ENCODE data around the gene NME9.

The NME9 gene

DNA sequence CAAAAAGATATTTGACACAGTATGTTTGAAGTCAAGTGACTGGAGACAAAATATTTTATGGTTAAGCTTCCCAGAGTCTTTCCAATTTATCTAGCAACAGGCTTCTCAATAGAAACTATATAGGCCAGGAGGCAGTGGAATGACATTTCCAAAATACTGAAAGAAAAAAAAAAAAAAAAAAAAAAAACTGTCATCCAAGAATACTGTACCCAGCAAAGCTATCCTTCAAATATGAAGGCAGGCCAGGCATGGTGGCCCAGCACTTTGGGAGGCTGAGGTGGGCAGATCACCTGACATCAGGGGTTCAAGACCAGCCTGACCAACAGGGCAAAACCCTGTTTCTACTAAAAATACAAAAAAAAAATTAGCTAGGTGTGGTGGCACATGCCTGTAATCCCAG, 20.9 kb downstream of the NME9 start:
- no peak overlapping the region for H3K4me3 ChIP-seq (ENCODE audit: low read depth, low read length)
- DNase-seq (ENCODE audit: low read depth): no peak
- TF ChIP-seq MYC (IDR thresholded peaks at IDR 0.05; ENCODE audit: low read depth, low read length) (no peak), POLR2A (IDR thresholded peaks at IDR 0.05; ENCODE audit: extremely low read depth, insufficient read length) (no peak)
- TF ChIP-seq, protein P1, sequence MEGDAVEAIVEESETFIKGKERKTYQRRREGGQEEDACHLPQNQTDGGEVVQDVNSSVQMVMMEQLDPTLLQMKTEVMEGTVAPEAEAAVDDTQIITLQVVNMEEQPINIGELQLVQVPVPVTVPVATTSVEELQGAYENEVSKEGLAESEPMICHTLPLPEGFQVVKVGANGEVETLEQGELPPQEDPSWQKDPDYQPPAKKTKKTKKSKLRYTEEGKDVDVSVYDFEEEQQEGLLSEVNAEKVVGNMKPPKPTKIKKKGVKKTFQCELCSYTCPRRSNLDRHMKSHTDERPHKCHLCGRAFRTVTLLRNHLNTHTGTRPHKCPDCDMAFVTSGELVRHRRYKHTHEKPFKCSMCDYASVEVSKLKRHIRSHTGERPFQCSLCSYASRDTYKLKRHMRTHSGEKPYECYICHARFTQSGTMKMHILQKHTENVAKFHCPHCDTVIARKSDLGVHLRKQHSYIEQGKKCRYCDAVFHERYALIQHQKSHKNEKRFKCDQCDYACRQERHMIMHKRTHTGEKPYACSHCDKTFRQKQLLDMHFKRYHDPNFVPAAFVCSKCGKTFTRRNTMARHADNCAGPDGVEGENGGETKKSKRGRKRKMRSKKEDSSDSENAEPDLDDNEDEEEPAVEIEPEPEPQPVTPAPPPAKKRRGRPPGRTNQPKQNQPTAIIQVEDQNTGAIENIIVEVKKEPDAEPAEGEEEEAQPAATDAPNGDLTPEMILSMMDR (IDR thresholded peaks at IDR 0.05; ENCODE audit: low read depth, low read length): no peak

DNA sequence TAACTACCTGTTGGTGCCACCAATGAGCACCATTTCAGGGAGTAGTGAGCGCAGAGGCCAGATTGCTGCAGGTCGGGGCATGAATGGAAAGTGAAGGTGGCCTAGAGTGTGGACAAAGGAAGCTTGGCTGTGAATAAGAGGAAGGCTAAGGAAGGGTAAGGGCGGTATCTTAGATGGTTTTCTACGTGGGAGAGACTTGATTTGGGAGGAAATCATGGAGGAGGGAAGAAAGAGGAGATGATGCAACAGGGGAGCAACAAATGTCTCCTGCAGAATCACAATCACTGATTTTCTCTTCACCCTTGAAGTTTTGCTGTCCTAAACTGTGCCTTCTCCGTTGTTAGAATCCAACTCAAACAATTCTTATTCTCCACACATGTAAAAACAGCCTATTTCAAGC, 21.8 kb downstream of the NME9 start:
- TF ChIP-seq, protein P2, sequence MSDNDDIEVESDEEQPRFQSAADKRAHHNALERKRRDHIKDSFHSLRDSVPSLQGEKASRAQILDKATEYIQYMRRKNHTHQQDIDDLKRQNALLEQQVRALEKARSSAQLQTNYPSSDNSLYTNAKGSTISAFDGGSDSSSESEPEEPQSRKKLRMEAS (IDR thresholded peaks at IDR 0.05; ENCODE audit: low read depth, low read length): no peak
- no peak for TF ChIP-seq MYC (IDR thresholded peaks at IDR 0.05; ENCODE audit: low read depth, low read length)
- TF ChIP-seq POLR2A (IDR thresholded peaks at IDR 0.05; ENCODE audit: extremely low read depth, insufficient read length): no peak
- TF ChIP-seq, protein P1 (IDR thresholded peaks at IDR 0.05; ENCODE audit: low read depth, low read length): no peak
- no peak for DNase-seq (ENCODE audit: low read depth)
- H3K4me3 ChIP-seq (ENCODE audit: low read depth, low read length): no peak overlapping the region

DNA sequence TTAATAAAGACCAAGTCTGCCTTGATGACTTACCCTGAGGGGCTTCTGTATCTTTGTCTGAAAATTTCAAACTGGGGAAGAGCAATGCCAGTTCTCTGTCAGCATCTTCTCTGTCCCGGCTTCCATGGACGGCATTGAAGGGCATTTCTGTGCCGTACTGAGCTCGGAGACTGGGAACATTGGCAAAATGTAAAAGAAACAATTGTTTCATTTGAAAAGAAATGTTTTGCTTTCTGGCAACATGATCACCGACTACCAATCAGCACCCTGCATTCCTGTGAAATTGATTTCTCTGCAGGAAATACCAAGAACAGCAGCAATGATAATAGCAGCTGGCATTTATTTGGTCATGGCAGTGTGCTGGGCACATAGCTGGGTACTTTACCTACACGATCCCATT, 26.2 kb downstream of the NME9 start:
- H3K4me3 ChIP-seq (ENCODE audit: low read depth, low read length): no peak overlapping the region
- no peak for DNase-seq (ENCODE audit: low read depth)
- TF ChIP-seq, protein P1 (IDR thresholded peaks at IDR 0.05; ENCODE audit: low read depth, low read length): no peak
- TF ChIP-seq MYC (IDR thresholded peaks at IDR 0.05; ENCODE audit: low read depth, low read length): no peak
- no peak for TF ChIP-seq POLR2A (IDR thresholded peaks at IDR 0.05; ENCODE audit: extremely low read depth, insufficient read length)
- TF ChIP-seq, protein P2 (IDR thresholded peaks at IDR 0.05; ENCODE audit: low read depth, low read length): no peak

DNA sequence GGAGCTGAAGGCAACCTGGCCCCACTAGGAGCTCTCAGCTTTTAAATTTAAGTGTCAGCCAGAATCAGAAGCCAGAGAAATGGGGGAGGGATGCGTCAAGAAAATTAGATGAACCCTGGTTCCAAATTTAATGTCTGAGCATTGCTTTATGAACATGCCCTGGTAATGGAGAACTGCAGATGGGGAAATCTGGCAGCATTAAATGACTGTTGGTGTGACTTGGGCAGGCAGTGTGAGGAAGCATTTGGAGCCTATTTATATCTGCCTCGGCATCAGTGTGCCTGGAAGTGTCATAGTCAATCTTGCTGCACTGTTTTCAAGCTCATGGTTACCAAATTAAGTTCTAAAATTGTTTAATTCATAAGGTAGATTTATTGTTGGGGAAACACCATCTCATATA, 29.0 kb downstream of the NME9 start:
- TF ChIP-seq, protein P1 (IDR thresholded peaks at IDR 0.05; ENCODE audit: low read depth, low read length): no peak
- TF ChIP-seq POLR2A (IDR thresholded peaks at IDR 0.05; ENCODE audit: extremely low read depth, insufficient read length) (no peak), MYC (IDR thresholded peaks at IDR 0.05; ENCODE audit: low read depth, low read length) (no peak)
- TF ChIP-seq, protein P2 (IDR thresholded peaks at IDR 0.05; ENCODE audit: low read depth, low read length): no peak
- H3K4me3 ChIP-seq (ENCODE audit: low read depth, low read length): no peak overlapping the region
- no peak for DNase-seq (ENCODE audit: low read depth)

DNA sequence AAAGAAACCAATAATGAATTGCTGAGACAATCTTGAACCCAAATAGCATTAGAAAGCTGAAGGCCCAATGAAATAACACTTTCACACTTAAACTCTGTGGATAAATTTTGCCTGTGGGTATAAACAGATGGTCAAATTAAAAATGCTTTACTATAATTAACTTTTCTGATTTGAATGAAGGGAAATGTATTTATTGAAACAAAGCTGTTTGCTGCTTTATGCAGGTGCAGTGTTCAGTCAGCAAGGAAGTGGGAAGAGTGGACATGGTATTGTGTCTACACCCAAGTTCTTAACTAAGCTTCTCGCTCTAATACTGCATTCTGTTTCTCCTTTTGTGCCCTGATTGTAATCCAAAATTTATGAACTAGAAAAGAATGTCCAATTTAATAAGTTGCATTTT, 31.8 kb downstream of the NME9 start:
- no peak for TF ChIP-seq POLR2A (IDR thresholded peaks at IDR 0.05; ENCODE audit: extremely low read depth, insufficient read length)
- no peak for TF ChIP-seq MYC (IDR thresholded peaks at IDR 0.05; ENCODE audit: low read depth, low read length)
- TF ChIP-seq, protein P2 (IDR thresholded peaks at IDR 0.05; ENCODE audit: low read depth, low read length): no peak
- TF ChIP-seq, protein P1 (IDR thresholded peaks at IDR 0.05; ENCODE audit: low read depth, low read length): no peak
- no peak for DNase-seq (ENCODE audit: low read depth)
- H3K4me3 ChIP-seq (ENCODE audit: low read depth, low read length): no peak overlapping the region

DNA sequence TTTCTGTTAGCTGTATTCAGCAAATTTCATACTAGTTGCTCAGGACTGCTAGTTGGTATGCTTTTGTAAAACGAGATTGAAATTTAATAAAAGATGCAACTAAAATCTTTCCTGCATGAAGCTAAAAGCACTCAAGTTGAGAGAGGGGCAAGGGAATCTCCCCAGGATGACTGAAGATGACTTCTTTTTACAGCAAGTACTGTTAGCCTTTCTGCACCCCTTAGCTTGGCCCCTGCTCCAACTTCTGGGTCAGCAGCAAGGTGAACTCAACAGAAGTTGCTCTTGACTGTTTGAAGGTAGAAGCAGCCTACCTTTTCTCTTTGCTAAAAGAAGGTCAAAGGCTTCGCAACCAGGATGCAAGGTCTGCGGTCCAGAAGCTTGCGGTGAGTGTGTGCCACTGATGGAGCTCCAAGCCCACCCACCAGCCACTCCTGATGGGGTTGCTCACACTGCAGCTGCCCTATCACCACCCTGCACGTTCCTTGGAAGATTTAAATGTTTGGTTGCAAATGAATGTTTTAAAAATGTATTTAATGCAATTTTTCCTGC, 32.5 kb downstream of the NME9 start:
- no peak overlapping the region for H3K4me3 ChIP-seq (ENCODE audit: low read depth, low read length)
- no peak for DNase-seq (ENCODE audit: low read depth)
- TF ChIP-seq MYC (IDR thresholded peaks at IDR 0.05; ENCODE audit: low read depth, low read length) (no peak), POLR2A (IDR thresholded peaks at IDR 0.05; ENCODE audit: extremely low read depth, insufficient read length) (no peak)
- TF ChIP-seq, protein P1 (IDR thresholded peaks at IDR 0.05; ENCODE audit: low read depth, low read length): no peak
- TF ChIP-seq, protein P2 (IDR thresholded peaks at IDR 0.05; ENCODE audit: low read depth, low read length): no peak
